Measurements from ENCODE around the gene FNIP2.

GRCh38 chr4:158833602-158834001, 64.8 kb downstream of the FNIP2 start:
- TF ChIP-seq TARDBP (IDR thresholded peaks at IDR 0.05), result no peak
- no peak for TF ChIP-seq BHLHE40 (IDR thresholded peaks at IDR 0.05; ENCODE audit: borderline replicate concordance)
- no peak for TF ChIP-seq FOXK2 (IDR thresholded peaks at IDR 0.05)
- TF ChIP-seq SP1 (IDR thresholded peaks at IDR 0.05), result no peak
- no peak for TF ChIP-seq LEF1 (IDR thresholded peaks at IDR 0.05; ENCODE audit: borderline replicate concordance)
- TF ChIP-seq NFRKB (IDR thresholded peaks at IDR 0.05), result no peak

All from HEK293T (cell line).